ENCODE data around the gene EPHB1.
A peak's percentile ranks its signal among the peaks of the same experiment; 100 is the strongest.
"Not testable (repeated sequence)": the region's sequence is repeated elsewhere in the genome, so short reads cannot be mapped to it uniquely, and the experiment has no call there.

EPHB1 gene

DNA sequence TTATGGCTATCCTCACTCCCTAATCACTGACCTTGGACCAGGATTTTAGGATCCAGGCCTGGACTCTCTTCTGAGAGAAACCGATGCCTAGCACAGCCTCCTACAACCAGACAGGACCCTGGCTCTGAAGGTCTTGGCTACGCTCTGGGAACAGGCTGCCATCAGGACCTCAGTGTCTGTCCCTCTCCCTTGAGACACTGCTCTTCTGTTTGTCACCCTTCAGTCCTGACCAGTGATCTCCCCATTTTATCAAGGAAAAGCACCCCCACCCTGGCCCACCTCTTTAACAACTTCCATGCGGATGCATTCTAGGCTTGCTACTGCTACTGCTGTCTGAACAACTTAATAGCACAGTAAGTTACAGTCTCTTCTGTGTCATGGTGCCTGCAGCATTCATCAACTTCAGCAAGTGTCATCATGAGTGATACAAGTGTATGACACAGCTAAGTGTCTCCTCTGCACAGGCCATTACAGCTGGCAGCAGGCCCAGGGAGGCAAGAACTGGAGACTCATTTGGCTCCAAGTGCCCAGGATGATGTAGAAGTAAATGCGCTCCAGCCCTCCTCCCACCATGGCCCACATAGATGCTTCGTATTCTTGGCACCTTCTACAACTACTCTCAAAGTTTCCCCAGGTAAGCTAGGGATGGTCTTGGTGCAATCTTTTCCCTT is 302.4 kb downstream of the EPHB1 start:
- DNase-seq: no peak

DNA sequence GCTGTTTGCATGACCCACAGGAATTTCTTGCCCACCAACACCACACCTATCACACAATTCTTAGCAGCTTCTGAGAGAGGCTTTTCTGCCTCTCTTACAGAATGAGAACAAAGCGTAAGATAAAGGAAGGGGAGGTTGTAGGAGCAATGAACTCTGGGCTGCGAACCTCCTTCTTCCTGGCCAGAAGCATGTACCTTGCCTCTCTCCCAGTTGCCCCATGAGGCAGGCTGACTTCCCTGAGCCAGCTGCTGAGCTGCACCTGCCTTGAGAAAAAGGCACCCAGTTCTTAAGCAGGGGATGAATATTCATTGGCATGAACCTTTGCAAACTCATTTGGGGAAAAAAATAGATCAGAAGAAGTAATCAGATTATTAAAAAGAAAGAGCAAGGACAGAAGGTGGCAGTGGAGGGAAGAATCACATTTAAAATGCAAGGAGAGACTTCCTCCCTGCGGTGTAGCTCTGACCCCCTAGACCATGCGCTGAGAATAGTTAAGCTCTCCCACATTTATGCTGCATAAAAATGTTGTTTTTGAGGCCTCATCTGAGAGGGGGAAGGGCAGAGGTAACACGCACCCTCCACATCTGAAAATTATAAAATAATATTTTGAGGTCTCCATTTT is 304.8 kb downstream of the EPHB1 start:
- DNase-seq: no peak

DNA sequence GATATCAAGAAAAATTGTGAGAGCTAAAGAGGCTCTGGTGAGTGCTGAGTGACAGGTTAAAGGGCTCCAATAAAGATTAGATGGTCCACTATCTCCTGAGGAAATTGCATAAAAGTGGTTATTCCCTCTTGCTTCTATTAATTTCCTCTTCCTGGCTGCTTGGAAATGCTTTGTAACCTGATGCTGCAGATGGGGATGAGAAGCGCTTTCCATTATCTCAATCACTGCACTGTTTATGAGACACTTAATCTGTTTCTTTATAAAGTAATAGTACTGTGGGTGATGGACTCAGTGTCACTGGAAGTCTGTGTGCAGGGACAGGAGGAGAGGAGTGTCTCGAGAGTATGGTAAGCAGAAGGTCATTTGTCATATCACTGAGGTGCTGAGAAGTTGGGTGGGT is 305.3 kb downstream of the EPHB1 start:
- DNase-seq: no peak

DNA sequence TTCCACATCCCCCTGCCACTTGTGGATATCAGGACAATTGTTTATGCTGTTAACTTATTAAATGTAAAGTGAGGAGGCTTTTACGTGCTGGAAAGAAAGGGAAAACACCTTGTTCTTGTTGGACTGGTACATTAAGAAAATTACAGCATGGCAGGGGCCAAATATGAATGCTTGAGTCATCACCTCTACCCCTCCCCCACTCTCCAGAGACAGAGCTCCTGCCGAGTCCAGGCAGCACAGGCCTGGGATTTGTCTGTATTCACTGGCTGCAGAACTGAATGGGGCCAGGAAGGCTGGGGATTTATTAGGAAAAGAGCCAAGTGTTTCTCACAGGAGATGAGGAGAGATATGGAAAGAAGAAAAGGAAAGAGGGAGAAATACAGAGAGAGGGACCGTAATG is 308.9 kb downstream of the EPHB1 start:
- DNase-seq: no peak

DNA sequence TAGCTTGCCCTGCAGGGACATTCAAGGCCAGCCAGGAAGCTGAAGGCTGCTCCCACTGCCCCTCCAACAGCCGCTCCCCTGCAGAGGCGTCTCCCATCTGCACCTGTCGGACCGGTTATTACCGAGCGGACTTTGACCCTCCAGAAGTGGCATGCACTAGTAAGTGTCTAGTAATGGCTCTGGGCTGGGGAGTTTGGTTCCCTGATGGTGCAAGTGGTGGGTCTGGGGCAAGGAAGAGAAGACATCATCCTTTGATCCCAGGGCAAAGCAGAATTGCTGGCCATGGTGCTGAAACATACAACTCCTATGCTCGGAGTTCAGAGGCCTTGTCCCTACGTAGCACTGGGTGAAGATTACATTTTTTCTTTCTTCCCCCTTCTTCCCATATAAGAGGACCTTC is 311.4 kb downstream of the EPHB1 start:
- DNase-seq: no peak

DNA sequence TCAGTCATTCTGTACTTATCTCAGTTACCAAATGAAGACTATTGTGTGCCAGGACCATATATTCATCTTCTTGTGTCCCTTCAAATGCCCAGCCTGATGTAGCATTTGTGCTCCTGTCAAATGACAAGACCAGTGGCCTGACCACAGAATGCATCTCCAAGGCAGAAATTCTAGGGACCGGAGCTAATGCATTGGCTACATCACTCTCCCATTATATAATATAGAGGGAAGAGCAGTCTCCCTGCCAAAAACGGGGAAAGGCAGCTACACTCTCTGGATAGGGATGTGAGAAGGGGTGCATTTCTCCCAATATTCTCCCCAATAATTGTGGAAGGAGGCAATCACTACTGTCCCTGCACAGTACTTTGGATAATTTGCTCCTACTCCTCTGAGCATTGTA is 312.0 kb downstream of the EPHB1 start:
- no peak for DNase-seq

DNA sequence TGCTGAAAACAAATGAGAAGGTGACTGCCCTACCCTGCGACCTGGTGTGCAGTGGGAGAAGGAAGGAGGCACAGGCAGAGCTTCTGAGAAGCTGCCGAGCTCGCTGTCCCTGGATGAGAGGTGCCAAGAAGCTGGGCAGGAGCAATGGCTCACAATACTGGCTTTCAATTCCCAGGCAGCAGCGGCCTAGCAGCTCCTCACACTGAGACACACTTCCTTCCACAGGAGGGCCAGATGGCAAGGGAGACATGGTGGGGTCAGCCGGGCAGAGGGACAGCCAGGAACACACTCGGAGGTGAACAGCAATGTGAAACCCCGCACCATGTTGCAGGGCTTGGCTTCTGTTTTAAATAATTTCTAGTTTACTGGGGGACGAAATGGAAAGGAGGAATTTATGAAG is 314.6 kb downstream of the EPHB1 start:
- DNase-seq: no peak

DNA sequence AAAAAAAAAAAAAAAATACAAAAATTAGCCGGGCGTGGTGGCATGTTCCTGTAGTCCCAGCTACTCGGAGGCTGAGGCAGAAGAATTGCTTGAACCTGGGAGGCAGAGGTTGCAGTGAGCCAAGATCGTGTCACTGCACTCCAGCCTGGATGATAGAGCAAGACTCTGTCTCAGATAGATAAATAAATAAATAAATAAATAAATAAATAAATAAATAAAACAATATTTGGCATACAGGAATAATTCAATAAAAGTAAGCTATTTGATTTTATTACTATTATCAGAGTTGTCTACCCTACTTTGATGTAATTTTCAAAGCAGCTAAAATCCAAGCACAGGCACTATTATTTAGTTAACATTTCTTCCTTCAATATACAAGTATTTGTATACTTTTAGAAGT is 319.5 kb downstream of the EPHB1 start:
- DNase-seq: not testable (repeated sequence)

DNA sequence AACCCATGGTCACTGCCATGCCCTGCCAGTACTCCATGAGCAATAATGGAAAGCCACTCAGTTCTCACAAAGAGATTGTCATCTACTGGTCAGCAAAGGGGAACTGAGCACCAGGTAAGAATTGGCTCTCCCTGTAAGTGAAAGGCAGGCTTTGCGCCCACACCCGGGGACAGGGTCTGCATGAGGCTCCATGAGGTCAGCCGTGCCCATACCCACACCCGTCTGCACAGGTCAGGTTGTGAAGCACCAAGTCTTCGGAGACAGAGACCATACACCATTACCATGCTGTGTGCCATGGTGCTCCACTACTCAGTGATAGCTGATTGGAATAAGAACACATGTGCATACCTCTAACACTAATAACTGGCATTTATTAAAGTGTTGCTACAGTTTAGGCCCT is 322.9 kb downstream of the EPHB1 start:
- DNase-seq: no peak

DNA sequence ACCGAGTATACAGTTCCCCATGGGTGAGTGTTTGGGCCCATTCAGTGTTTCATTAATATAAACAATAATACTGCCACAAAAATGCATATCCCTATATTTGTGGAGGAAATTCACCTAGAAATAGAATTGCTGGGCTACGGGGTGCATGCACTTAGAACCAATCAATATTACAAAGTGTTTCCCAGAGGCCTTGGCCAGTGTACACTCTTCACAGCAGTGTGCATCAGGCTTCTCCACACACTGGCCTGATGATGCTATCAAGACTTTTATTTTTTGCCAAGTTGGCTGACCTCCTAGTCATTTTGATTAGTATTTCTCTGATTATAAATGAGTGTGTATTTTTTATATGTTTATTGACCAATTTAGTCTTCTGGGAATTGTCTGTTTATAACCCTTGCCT is 323.7 kb downstream of the EPHB1 start:
- no peak for DNase-seq

DNA sequence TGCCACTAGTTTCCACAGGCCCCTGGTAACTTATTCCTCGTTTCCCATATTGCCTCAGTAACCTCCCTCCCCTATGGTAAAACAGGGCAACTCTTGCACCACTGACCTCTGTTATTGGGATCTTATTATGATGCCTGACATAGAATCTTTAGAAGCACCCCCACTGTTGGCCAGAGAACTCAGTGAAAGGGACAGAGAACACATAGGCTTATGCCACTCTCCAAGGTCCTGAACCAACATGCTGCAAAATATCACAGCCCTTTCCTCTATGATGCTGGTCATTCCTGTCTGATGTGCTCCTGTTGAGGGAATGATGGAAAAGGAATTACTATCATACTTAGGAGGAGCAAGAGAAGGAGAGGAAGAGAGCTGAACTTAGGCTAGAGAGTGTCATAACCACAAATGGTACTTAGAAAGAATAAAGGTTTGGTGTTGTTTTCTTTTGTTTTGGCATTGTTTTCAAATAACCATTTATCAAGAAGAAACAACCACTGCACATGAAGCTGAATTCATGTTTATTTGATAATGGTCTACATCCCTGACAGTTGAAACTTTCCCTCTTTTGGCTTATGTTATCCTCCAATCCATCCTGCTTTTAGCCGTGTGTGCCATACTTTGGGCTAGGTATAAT is 330.2 kb downstream of the EPHB1 start:
- no peak for DNase-seq

DNA sequence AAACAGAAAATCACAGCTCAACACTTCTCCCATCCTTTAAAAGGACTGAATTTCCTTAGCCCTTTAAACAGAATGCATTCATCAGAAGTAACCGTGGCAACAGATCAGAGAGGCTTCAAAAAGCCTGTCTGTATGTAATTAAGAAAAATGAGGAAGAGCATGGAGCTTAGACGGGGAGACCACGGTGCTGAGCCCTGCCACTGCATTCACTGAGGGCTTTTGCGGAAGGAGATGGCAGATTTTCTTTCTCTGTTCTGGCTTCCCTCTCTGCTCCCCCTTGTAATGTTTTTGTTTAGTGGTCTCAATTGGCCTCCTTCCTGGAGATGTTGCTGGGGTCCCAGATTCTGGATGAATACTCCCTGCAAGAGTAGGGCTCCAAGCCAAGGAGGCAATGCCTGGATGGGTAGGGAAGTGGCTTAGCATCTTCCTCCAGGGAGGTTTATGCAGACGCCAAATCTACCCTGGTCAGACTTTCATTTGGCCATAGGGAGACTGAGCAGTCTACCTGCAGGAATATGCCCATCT is 332.9 kb downstream of the EPHB1 start:
- DNase-seq: no peak

DNA sequence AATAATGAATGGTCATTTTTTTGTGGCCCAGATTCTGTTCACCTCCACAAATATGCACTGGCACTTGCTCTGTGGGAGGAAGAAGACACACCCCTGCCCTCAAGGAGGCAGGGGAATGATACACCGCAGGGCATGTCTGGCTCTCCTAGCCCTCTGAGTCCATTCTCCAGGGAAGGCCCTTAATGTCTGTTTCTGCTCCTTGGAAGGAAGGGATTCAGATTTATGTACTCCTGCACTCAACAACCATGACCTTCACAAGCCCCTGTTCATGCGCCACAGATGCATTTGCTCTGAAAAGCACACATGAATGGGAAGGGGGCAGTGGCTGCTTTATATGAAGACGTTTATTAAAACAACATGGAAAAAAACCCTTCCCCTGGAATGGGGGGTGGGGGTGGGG is 333.8 kb downstream of the EPHB1 start:
- no peak for DNase-seq

DNA sequence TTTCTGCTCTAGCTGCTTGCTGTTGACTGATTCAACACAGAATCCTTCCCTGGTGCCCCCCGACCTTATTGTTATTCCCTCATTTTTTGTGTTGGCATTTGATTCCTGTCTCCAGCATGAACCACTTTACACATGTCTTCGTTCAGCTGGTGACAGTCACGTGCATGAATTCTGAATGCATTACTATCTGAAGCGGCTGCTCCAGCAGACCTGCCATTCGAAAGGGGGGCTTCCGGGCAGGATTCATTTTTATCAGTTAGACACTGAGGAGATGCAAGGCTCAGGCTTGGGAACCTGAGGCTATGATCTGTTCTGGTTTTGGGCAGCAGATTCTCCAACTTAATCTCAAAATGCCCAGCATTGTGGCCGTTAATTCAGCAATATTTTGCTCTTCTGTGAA is 336.2 kb downstream of the EPHB1 start:
- DNase-seq: no peak

DNA sequence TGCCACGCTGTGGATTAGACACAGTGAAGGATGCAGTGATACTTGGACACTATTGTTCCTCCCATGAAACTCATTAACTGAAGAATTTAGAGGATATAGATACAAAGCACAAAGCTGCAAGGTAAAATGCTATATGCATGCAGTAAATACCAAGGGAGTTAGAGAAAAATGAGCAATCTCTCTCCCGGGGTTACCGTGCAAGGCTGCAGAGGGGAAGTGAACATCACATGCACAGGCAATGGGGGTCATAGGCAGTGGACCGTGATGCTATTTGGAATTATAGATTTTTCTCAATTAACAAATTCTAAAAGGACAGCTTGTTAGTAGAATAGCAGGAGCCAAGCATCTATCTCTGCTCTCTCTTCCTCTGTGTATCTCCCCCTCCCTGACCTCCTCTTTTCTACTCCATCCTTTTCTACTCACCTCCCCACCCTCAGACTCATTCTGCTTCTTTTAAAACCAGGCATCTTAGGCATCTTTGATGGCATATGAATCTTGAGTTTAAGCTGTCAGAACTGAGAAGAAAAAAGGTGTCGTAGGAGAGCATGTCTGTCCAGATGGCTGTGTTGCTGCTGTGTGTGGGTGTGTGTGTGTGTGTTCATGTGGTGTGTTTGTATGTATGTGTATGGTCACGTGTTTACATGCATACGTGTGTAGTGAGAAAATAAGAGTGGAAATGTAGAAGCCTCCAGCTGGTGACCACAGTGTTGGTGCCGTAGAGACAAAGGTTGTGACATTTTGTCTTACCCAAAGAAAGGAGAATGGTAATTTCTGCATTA is 339.0 kb downstream of the EPHB1 start:
- peak; percentile 24 for DNase-seq

DNA sequence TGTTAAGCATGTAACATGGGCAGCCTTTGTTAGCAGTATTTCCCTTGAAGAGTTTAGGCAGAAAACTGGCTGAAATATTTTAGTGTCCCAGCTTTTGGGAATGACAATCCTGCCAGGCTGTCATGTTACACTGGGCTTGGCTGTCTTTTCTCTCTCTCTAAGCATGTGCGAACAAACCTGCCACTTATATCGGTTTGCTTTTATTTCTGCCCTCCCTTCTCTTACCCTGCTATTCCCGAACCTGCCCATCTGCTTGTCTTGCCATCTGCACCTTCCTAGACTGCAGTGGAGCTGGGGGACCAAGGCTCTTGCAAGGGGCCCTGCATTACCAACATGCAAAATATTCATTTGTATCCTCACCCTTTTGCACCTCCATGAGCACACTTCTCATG is 339.6 kb downstream of the EPHB1 start:
- peak; percentile 43 for DNase-seq

DNA sequence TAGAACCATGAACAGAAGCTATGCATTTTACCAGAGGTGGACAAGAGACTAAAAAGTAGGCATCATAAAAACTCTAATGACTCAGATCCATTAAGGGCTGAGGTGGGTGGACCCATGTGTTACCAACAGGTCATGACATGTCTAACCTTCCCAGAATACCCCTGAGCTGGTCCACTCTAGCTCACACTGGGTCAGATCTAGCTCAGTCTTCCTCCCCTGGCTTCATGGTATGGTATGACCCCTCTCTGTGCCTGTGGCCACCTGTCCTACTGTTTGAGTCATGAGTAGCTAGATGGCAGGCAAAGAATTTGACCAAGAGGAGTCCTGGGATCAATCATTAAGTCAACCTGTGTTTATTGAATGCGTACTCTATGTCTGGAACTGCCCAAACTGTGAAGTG is 340.4 kb downstream of the EPHB1 start:
- no peak for DNase-seq

DNA sequence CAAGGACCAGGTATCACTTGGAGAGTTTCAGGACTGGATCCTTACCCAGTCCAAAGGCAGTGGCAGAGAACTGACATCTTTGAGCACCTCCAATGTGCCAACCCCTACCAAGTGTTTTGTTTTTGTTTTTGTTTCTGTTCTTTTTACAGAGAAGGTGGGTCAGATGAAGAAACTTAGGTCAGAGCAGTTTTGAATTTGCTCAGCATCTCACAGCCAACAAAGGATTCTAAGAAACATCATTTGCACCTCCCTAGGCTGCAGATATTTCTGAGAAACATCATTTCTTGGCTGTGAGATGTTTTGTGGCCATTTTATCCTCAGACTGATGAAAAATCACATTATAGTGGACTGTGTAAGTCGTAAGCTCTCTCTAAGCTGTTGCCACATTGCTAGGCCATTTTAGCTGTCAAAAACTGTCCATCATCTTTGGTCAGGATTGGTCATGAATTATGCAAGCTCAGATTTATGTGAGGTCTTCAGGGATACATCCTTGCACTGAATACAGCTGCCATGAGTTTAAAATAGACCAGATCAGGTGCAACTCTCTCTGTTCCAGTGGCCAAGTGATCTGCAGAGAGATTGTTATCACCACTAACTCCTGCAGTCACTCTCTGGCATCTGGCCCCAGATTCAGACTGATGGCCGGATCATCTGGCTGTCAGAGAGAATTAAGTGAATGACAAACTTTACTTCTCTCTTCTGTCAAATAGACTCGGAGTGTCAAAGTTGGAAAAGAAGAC is 341.5 kb downstream of the EPHB1 start:
- no peak for DNase-seq

DNA sequence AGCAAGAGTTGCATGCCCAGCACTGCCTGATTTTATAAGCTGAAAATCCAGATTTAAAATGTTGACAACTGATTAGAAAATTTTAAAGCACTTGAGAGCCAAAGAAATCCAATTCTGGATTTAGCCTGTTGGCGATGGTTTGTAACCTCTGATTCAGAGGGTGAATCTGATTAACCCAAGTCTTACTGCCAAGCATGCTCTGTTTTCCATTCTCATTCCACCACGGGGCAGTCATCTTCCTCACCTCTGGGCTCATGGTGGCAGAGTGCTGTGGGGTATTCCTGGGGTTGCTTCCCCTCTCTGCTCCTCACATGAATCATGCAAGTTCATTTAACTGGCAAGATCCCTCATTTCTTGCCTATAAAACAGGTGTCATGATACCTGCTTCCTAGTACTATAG is 342.2 kb downstream of the EPHB1 start:
- DNase-seq: no peak

DNA sequence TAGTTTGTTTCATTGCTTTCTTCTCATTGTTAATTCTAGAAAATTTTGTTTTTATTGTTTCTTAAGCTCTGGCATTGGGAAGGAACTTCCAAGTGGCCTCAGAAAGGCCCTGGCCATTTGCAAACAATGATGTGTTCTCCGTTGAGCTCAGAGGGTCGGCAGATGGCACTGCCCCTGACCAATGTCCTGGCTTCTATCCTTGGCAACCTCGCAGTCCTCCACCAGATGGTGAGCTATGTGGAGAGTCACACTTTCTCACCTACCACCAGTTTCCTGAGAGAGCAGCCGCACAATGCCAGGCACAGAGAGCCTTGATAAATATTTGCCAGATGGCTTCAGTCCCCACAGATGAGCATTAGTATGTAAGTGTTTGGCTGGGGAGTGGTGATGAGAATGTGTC is 343.7 kb downstream of the EPHB1 start:
- no peak for DNase-seq

DNA sequence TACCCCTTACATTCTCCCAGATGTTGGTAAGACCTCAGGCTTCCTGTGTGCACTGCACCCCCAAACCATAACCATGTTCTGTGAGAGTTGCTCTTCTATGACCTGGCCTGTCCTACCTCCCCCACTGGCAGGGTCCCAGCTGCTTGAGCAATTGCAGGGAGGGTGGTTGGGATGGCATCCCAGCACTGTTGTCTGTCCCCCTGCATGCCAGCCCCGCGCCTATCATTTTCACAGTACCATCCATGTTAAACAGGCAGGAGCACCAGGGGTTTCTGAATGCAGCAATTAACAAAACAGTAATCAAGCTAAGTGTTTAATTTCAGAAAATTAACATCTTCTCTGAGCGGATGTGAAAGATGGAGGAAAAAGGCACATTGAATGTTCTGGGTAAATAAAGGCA is 345.5 kb downstream of the EPHB1 start:
- no peak for DNase-seq

DNA sequence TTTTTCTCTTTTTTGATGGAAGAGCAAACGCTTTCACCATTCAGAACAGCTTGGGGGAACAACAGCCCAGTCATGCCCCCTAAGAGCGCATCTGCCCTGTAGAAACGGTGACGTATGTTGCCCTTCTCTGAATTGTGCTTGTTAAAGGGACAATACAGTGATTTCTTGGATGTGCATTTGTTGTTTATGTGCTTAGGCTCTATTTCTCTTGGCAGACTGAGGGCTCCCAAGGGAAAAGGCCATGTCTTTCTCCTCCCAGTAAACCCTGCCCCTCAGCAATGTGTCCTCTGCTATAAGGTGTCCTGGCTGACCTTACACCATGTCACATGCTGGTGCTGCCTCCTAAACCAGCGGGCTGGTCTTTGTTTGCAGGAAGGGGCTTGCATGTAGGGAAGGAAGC is 346.1 kb downstream of the EPHB1 start:
- DNase-seq: peak; percentile 19

DNA sequence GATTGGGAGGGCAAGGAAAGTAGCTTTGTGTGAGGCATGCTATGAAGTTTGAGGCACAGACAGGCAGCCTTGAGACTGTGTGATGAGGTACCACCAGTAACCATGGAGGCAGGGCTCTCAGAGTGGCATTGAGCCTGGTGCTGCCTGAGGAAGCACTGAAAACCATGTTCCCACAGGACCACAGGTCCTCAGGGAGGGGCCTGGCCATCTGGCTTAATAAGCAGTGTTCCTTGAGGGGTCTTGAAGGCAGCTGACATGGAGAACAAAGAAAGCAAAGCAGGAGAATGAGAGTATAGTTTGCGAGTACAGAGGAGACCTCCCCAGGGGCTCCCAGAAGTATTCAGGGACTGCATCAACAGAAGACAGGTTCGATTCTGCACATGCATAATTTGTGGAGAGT is 346.6 kb downstream of the EPHB1 start:
- no peak for DNase-seq
